Pancreas (tissue), 10 donors: ENCODE measurements around the gene DNAH1. TPM values are rescaled to one million over a fixed set of nuclear protein-coding genes. Genes with fewer than 3 reads are reported as not detected.

ENCODE experiments used
- ATAC-seq, 4 donors: fragments of 200-7000 bp; cut with Tn5 transposase; one replicate each; pipeline versions ENCODE4 v1.8.0 to v1.9.1; 2020; ENCODE audit warnings: mild to moderate bottlenecking in 4 of 4, moderate library complexity in 4 of 4
- DNase-seq, 6 donors: peaks; one replicate each; pipeline ENCODE4 v3.0.0-alpha.2; 2020
- FAIRE-seq: peaks from 2 replicates; lab custom pipeline; 2012; peaks lifted over from hg19 to GRCh38; lab: Jason Lieb, UNC
- H3K27ac ChIP-seq, 4 donors: fragments of 200-600 bp; sonication (generic); 1 replicate in 3 of 4; 2 replicates in 1 of 4; pipeline versions ENCODE4 v1.5.0 to v1.8.0; 2020
- H3K27me3 ChIP-seq, 4 donors: fragments of 200-600 bp; one replicate each; pipeline ENCODE4 v1.8.0; 2021
- H3K36me3 ChIP-seq, 3 donors: fragments of 200-600 bp; sonication (generic) in 1 of 3; one replicate each; pipeline versions ENCODE4 v1.5.0 to v1.8.0; 2020 to 2021
- H3K4me1 ChIP-seq, 3 donors: fragments of 200-600 bp; one replicate each; pipeline ENCODE4 v1.8.0; 2021
- H3K4me3 ChIP-seq, 4 donors: fragments of 200-600 bp; sonication (generic) in 2 of 4; one replicate each; pipeline versions ENCODE4 v1.5.0 to v1.8.0; 2020 to 2021
- H3K9me3 ChIP-seq, 4 donors: fragments of 200-600 bp; one replicate each; pipeline ENCODE4 v1.8.0; 2021
- CTCF ChIP-seq, 4 donors: fragments of 200-600 bp; sonication (generic) in 3 of 4; IDR thresholded peaks; one replicate each; pipeline versions ENCODE4 v1.5.0 to v1.8.0; 2021; ENCODE audit warnings: antibody characterized with exemption in 4 of 4
- WGBS, 2 donors: extraction: QIAGEN DNeasy Blood & Tissue Kit; methylation state at CpG; one replicate each; pipeline ENCODE4 v1.1.7; 2013; 5-methylcytosine and 5-hydroxymethylcytosine counted together
- intact Hi-C, 3 donors: fragments of 100-400 bp; cut with DNase I; formaldehyde crosslinking; loops; one replicate each; pipeline versions ENCODE4 v1.11.1 to v1.14.2; 2022
- polyA plus RNA-seq, 2 donors: library from polyadenylated mRNA; stranded (reverse); fragments of 200-250 nt; gene quantifications; one replicate each; pipeline ENCODE4 v1.2.3, GENCODE V29; 2013
- total RNA-seq, 6 donors: library from RNA; stranded (reverse); fragmentation: NEBNext Ultra II Directional in 4 of 6; extraction: Animal tissue kit (Norgen Biotek cat#: 25700) in 4 of 6; gene quantifications; one replicate each; pipeline versions ENCODE4 v1.2.1 to v1.2.4, GENCODE V29; 2021 to 2023
- donor health status: healthy with polysubstance abuse.
- donor health status: DM: no; HTN: no; CAD: no; lungs with moderate emphysema.
- donor health status: DM: no; HTN: no; CAD: no.
- donor health status: control.
- donor health status: control.
- donor health status: Bipolar disorder and iron deficiency.
- donor health status: DM: yes; HTN: yes; CAD: no.
- donor health status: DM: no; HTN: no; CAD: no.
- donor health status: DM: no; HTN: no; CAD: no.
- donor health status: DM: yes; HTN: yes; CAD: no.

Gene DNAH1
- total and polyA plus RNA-seq, 8 donors = 2.9 to 11.4 (median 4.6) TPM

GRCh38 chr3:52391096-52391495 is 75.0 kb downstream of the DNAH1 start:
- TF ChIP-seq CTCF (IDR thresholded peaks at IDR 0.05) = no peak
- FAIRE-seq (no peak), ATAC-seq (no peak), DNase-seq (peak in 1 of 6 donors; percentile 53)
- WGBS, 2 donors = 91 to 96% methylated on average over 12 of the region's 12 CpGs
- Histone ChIP-seq H3K27me3 (no peaks in the 10 kb centered on the region), H3K36me3 (peaks cover 0 to 11% (median 0%) of the 10 kb centered on the region in 3 donors), H3K4me3 (no peak overlapping the region), H3K4me1 (no peaks in the 10 kb centered on the region), H3K27ac (no peak overlapping the region), H3K9me3 (no peaks in the 10 kb centered on the region)
- intact Hi-C loops = no loop called here

GRCh38 chr3:52392216-52392930 is 76.3 kb downstream of the DNAH1 start:
- FAIRE-seq (no peak), DNase-seq (peak in 2 of 6 donors; percentile 8 to 49), ATAC-seq (no peak)
- Histone ChIP-seq H3K27ac (no peak overlapping the region), H3K9me3 (no peaks in the 10 kb centered on the region), H3K36me3 (peaks cover 0 to 11% (median 0%) of the 10 kb centered on the region in 3 donors), H3K4me3 (no peak overlapping the region), H3K27me3 (no peaks in the 10 kb centered on the region), H3K4me1 (no peaks in the 10 kb centered on the region)
- intact Hi-C loops = no loop called here
- 88 to 90% methylated on average over 16 of the region's 16 CpGs for WGBS, 2 donors
- no peak for TF ChIP-seq CTCF (IDR thresholded peaks at IDR 0.05)

GRCh38 chr3:52393131-52393807 is 77.2 kb downstream of the DNAH1 start:
- ATAC-seq (no peak), DNase-seq (peak in 2 of 6 donors; percentile 8 to 24), FAIRE-seq (no peak)
- 90 to 92% methylated on average over 18 of the region's 18 CpGs for WGBS, 2 donors
- no peaks in the 10 kb centered on the region for H3K9me3 ChIP-seq
- H3K36me3 ChIP-seq = peaks cover 0 to 11% (median 0%) of the 10 kb centered on the region in 3 donors
- no peaks in the 10 kb centered on the region for H3K4me1 ChIP-seq
- intact Hi-C loops = no loop called here
- TF ChIP-seq CTCF (IDR thresholded peaks at IDR 0.05) = no peak
- H3K27me3 ChIP-seq = no peaks in the 10 kb centered on the region
- no peak overlapping the region for H3K4me3 ChIP-seq
- no peak overlapping the region for H3K27ac ChIP-seq

- no peaks in the 10 kb centered on the region for H3K4me1 ChIP-seq
- intact Hi-C loops = no loop called here
- TF ChIP-seq CTCF (IDR thresholded peaks at IDR 0.05) = no peak
- 90 to 93% methylated on average over 18 of the region's 18 CpGs for WGBS, 2 donors
- FAIRE-seq (no peak), ATAC-seq (no peak), DNase-seq (peak in 3 of 6 donors; percentile 20 to 38 (median 36))
- no peaks in the 10 kb centered on the region for H3K27me3 ChIP-seq
- no peak overlapping the region for H3K27ac ChIP-seq
- no peak overlapping the region for H3K4me3 ChIP-seq
- H3K9me3 ChIP-seq = no peaks in the 10 kb centered on the region
- H3K36me3 ChIP-seq = peaks cover 0 to 11% (median 0%) of the 10 kb centered on the region in 3 donors
Measured at GRCh38 chr3:52393959-52394670, 78.0 kb downstream of the DNAH1 start.
